ENCODE measurements around the gene CORO7.

GRCh38 chr16:4362476-4363135 lies 53.8 kb downstream of the CORO7 start:
- no peak for TF ChIP-seq ELF4 (IDR thresholded peaks at IDR 0.05)
- TF ChIP-seq LEF1 (IDR thresholded peaks at IDR 0.05; ENCODE audit: borderline replicate concordance), result no peak
- TF ChIP-seq HDGF (IDR thresholded peaks at IDR 0.05; ENCODE audit: borderline replicate concordance), result no peak
- TF ChIP-seq ARNT (IDR thresholded peaks at IDR 0.05), result no peak
- TF ChIP-seq ZNF384 (IDR thresholded peaks at IDR 0.05), result no peak
- TF ChIP-seq FOXK2 (IDR thresholded peaks at IDR 0.05), result no peak
- no peak for TF ChIP-seq SUZ12 (IDR thresholded peaks at IDR 0.05)
- TF ChIP-seq FOXM1 (IDR thresholded peaks at IDR 0.05; ENCODE audit: borderline replicate concordance), result no peak
- no peak for TF ChIP-seq BHLHE40 (IDR thresholded peaks at IDR 0.05; ENCODE audit: borderline replicate concordance)
- no peak for TF ChIP-seq L3MBTL2 (conservative IDR thresholded peaks at IDR 0.05)
